NCI-H748 treated with DMSO at 0.1 percent for 48 hours (cell line): ENCODE data around the gene CADM2.

Source experiments
- DNase-seq: peaks from one replicate; lab custom pipeline; 2025; lab: John Stamatoyannopoulos, UW

CADM2 gene

DNA sequence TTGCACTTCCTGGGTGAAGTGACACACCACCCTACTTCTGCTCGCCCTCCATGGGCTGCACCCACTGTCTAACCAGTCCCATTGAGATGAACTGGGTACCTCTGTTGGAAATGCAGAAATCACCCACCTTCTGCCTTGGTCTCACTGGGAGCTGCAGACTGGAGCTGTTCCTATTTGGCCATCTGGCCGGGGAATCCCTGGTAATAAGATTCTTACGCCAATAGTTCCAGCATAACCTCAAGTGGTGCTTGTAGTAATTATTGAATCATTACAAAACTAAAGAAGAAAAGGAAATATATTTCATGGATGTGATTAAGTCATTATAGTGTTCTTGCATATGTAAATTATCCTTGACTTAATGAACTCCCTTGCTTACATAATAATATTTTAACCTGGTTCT lies 841.9 kb downstream of the CADM2 start:
- DNase-seq = no peak

DNA sequence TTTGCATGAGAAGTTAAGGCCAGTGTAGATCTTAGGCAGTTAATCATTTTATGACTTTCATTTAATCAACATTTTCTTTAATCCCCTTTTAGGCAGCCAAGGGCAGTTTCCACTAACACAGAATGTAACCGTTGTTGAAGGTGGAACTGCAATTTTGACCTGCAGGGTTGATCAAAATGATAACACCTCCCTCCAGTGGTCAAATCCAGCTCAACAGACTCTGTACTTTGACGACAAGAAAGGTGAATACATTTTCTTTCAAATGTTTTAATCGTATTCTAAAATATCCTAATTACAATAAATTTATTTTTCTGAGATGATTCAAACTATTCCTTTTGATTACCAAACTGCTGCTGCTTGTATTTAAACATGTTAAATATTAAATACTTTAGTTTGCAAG lies 843.2 kb downstream of the CADM2 start:
- peak; percentile 39 for DNase-seq

GRCh38 chr3:85808755-85809154 lies 850.0 kb downstream of the CADM2 start:
- DNase-seq = peak; percentile 39

DNA sequence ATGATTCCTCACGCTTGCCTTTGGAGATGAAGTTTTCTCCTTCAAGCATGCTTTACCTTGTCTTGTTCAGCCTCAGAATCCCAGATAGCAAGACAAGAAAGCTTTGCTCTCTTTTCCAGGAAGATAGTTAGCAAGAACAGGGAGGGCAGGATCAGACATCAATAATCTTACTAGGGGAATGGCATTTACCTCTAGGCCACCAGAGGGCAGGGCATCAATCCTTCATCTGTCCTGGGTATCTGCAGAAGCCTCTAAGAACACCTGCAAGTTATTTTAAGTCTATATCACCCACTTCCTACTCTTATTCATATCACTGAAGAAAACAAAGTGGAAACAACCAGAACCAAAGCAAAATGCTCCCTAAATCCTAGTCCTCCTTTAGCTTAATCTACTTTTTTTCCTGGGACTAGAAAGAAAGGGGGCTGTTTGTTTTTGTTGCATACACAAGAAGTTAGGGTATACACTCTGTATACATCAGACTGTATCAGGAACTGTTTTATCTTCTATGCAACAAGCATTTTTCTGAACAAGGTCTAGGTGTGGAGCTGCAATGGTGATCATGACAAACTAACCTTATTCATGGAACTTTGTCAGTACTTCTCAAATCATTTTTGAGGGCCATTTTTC lies 862.5 kb downstream of the CADM2 start:
- peak; percentile 38 for DNase-seq

DNA sequence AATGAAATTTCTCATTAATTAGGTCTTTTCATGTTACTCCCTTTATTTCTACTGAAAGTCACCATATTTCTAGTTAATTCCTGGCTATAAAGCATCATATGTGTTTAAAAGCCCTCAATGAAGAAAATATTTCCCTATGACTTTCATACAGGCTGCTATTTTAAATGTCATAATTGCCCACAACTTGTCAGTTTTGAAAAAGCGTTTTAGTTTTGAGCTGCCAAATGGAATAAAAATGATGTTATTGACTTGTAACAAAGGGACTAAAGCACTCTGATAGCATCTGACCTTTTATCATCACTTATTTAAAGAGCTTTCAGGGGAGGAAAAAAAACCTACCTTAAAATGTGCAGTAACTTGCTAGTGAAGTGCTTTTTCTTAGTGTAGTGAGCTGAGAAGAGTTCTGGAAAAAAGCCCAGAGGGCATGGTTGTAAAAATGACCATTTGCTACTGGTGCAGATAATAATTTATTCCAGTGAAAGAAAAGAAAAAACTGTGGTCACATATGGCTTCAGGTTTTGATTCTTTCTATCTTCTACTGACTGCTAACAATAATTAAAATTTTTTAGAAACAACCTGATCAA lies 877.2 kb downstream of the CADM2 start:
- no peak for DNase-seq

DNA sequence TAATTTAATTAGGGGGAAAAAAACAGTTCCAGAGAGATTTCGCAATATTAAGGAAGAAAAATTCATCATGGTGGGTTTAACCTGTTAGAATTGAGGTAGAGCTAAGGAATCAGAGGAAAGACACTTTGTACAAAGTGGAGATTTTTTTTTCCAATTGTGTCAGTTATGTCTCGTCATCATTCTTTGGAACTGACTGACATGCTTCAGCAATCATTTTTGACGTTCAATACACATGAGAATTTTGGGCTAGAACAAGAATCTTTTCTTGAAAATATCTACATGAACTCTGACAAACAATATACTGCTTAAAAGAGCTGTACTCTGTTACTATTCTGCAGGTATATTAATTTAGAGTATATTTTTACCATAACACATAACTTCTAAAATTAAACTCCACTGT lies 878.6 kb downstream of the CADM2 start:
- DNase-seq = no peak

GRCh38 chr3:85838921-85839320 lies 880.1 kb downstream of the CADM2 start:
- DNase-seq = peak; percentile 48

DNA sequence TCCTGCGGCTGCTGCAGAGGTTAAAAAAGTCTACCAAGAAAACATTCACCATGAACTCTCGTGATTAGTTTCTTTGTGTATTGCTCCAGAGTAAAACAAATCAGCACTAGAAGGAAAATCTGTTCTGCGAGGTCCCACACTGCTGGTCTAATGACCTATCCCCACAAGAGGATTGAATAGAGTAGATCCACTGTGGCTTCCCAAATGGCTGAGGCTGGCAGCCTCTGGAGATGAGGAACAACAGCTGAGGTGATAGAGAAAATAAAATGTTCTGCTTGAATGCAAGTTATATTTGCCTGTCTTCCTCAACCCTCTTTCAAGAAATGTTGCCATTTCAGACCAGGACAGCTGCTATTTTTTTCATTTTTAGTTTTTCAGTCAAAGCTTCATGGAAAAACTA lies 883.3 kb downstream of the CADM2 start:
- DNase-seq = no peak

DNA sequence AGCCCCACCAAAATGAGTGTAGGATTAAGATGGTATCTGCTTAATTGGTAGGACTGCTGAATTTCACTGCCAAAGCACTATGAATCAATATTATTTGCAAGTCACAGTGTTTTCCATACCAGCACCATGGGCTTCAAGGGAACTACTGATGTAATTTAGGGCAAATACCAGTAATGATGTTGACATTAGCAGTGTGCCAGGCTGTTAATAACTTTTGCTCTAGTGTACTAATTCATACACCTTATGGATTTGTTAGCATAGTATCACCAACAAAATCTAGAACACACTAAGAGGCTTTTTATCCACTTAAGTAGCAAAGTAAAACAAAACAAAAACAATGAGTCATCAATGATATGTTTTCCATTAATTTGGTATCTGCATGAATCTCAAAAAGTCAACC lies 888.2 kb downstream of the CADM2 start:
- peak; percentile 45 for DNase-seq

DNA sequence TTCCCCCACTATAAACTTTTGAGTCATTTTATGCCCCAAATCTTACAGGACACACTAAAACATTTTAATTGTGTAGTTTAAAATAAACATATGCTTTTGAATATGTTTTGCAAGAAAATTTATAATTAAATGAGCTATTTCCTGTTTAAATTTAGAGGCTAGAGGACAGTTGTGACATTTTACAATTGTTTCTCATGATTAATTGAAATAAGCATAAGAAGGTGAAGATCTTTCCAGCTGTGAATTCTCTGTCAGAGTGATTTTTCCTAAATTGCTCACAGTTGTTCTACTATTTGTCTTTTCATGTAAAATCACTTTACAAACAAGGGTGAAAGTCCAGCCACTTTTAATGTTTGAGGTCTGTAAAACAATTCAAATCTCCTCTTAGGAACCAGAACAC lies 892.3 kb downstream of the CADM2 start:
- DNase-seq = no peak

GRCh38 chr3:85853805-85854204 lies 895.0 kb downstream of the CADM2 start:
- DNase-seq = no peak

DNA sequence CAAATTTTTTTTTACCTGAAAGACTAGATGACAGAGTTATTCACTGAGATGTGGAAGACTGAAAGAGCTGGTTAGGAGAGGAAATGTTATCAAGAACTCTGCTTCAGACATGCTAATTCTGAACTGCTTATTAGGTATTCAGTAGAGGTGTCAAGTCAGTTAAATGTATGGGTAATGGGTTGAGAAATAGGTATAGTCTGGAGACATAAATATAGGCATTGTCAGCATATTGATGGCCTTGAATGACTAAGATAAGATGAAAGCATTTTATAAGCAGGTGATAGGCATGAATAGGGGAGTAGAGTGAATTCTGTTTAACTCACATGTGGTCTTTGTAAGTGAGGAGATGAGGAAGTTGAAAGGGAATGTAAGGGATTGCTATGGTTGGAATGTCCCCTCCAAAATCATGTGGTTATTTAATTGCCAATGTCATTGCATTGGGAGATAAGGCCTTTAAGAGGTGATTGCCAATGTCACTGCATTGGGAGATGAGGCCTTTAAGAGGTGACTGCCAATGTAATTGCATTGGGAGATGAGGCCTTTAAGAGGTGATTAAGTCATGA lies 904.2 kb downstream of the CADM2 start:
- DNase-seq = no peak

DNA sequence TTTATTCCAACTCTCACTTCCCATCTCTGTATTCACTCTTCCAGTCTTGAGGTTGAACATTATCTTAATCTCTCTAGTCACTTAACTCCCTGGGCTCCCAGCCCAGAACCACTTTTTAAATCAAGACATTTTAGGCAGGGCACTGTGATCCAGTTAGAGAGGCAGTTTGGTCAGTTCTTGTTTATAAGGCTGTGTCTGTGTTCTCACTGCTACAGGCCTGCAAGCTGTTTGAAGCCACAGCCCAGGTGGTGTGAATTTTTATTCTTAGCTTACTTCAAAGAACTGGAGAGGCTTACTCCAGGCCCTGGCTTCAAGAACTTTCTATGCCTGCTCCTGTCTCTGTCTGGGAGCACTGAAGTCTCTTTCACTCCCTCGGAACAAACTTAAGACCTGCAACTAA lies 906.1 kb downstream of the CADM2 start:
- no peak for DNase-seq

DNA sequence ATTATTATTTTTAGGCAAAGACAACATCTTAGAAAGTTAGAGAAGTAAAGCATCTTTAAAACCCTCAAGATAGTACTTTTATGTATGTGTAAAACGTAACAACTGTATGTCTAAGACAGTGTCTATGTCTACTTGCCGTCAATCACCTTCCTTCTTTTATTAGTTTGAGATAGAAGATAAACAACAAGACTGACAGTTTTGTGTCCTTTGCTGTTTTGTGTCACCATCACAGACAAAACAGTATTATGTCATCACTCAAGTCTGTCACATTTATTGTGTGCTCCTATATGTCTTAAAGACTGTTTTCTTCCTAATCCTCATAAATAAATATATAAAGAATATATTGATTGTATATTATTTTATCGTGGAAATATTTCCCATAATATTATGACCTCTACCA lies 908.3 kb downstream of the CADM2 start:
- no peak for DNase-seq

DNA sequence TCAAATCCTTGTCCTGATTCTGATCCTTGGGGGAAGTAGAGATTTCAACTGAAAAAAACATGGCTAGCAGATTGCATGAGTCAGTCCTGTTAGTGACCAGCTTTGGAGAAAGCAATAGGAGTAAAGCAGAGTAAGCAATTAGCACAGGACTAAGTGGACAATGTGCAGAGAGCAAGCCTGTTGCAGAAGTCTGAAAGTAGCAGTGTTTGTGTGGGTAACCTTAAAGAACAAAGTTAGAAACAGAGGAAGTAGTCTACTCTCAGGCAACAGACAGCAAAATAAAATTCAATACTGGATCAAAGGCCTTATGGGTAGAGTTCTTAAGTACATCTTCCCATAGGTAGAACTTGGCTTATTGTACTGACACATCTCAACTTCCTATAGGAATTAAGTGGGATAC lies 916.8 kb downstream of the CADM2 start:
- no peak for DNase-seq

GRCh38 chr3:85877631-85878030 lies 918.8 kb downstream of the CADM2 start:
- no peak for DNase-seq

DNA sequence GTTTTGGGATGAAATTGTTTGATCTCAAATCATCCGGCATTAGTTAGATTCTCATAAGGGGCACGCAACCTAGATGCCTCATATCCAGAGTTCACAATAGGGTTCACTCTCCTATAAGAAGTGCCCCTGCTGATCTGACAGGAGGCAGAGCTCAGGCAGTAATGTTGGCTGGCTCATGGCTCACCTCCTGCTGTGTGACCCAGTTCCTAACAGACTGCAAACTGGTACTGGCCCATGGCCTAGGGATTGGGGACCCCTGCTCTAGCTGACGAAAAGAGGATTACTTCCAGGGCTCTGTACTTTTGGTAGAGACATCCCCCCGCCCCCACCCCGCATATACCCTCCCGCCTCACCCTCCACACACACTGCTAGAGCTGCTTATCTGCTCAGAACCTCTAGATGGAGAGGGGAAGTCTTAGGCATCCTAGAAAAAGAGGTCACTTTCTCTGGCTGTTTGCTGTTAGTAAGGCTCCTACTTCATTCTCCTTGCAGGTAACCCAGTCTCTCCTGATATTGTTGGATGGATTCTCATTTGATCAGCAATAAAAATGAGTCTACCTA lies 923.1 kb downstream of the CADM2 start:
- no peak for DNase-seq

DNA sequence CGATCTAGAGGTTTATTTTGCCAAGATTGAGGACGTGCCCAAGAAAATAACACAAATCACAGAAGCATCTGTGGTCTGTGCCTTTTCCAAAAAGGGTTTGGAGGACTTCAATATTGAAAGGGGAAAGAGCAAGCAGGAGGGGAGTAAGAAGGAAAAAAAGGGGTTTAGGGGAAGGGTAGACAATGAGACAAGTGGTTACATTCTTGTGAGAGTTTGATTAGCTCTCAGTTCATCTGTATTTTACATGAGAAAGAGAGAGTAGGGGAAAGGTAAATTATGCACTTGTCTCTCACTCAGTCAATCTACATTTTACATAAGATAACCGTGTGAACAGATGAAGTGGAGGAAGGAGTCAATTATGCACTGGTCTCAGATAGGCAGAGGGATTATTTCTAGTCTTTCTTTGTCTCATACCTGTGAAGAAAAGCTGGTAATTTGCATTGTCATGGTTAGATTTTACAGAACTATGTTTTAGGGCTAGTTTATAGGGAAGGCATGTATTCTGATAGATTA lies 931.3 kb downstream of the CADM2 start:
- DNase-seq = no peak

DNA sequence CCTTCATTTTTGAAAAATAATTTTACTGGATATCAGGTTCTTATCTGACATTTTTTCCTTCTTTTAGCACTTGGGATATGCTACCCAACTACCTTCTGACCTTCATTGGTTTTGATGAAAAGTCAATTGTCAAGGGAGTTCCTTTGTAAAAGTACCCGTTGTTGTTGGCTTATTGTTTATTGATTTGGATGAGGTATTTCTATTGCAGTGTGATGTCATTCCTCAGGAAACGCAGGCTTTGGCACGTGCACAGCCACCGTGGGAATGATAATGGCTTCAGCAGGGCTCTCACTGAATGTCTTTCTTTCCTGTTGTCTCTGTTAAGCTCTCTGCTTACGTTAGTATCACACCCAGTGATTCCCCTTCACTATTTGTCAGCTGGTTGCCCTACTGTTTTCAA lies 944.6 kb downstream of the CADM2 start:
- DNase-seq = no peak

- no peak for DNase-seq
Measured at GRCh38 chr3:85912980-85913379, 954.2 kb downstream of the CADM2 start.

DNA sequence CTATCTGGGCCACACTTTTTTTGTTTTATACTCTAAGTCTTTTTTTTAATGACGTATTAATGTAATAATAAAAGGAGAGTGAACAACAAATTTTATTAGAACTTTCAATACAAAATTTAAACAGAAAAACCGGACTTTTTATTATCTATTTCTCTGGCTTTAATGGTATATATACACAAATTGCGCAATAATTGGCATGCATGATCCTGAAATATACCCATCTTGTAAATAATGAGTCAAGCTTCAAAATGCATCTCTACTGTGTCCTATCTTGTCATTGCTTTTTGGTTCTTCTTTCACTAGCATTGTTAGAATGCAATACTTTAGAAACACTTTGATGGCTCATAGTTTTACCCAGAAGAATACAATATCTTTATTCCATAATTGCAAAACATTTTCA lies 963.6 kb downstream of the CADM2 start:
- DNase-seq = no peak

DNA sequence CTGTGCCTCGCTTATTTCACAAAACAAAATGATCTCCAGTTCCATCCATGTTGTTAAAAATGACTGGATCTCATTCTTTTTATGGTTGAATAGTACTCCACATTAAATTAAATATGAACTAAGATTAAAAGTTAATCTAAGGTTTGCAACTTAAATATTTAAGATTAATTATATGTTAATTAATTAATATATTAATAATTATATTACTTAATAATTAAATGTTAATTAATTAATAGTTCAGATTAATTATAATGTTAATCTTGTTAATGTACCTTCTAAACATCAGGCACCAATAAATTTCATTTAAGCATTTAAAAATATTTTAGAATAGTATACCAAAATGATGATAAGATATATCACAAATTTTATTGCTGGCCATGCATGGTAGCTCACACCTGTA lies 971.9 kb downstream of the CADM2 start:
- DNase-seq = no peak

- no peak for DNase-seq
Measured at GRCh38 chr3:85933326-85933725, 974.5 kb downstream of the CADM2 start.
